ENCODE data around the gene FSD2.

- TF ChIP-seq, protein P1, sequence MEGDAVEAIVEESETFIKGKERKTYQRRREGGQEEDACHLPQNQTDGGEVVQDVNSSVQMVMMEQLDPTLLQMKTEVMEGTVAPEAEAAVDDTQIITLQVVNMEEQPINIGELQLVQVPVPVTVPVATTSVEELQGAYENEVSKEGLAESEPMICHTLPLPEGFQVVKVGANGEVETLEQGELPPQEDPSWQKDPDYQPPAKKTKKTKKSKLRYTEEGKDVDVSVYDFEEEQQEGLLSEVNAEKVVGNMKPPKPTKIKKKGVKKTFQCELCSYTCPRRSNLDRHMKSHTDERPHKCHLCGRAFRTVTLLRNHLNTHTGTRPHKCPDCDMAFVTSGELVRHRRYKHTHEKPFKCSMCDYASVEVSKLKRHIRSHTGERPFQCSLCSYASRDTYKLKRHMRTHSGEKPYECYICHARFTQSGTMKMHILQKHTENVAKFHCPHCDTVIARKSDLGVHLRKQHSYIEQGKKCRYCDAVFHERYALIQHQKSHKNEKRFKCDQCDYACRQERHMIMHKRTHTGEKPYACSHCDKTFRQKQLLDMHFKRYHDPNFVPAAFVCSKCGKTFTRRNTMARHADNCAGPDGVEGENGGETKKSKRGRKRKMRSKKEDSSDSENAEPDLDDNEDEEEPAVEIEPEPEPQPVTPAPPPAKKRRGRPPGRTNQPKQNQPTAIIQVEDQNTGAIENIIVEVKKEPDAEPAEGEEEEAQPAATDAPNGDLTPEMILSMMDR (conservative IDR thresholded peaks at IDR 0.05) = no peak
- no peak for TF ChIP-seq ZFX (IDR thresholded peaks at IDR 0.05)
Measured at GRCh38 chr15:82808634-82809041, 2.8 kb upstream of the FSD2 start.

All from C4-2B (cell line).